Measurements from ENCODE around the gene TFDP2.

The TFDP2 gene

GRCh38 chr3:141955175-141955574, 194.2 kb downstream of the TFDP2 start:
- FAIRE-seq: no peak

- no peak for FAIRE-seq
Observed at GRCh38 chr3:141952611-141953010, 196.7 kb downstream of the TFDP2 start.

GRCh38 chr3:141950572-141951493, 198.5 kb downstream of the TFDP2 start:
- no peak for FAIRE-seq

- FAIRE-seq: no peak
Observed at GRCh38 chr3:141949972-141950371, 199.4 kb downstream of the TFDP2 start.

GRCh38 chr3:141949399-141949798, 199.9 kb downstream of the TFDP2 start:
- no peak for FAIRE-seq

- FAIRE-seq: no peak
Observed at GRCh38 chr3:141945726-141946485, 203.4 kb downstream of the TFDP2 start.

GRCh38 chr3:141942006-141942405, 207.3 kb downstream of the TFDP2 start:
- no peak for FAIRE-seq

GRCh38 chr3:141941093-141941492, 208.3 kb downstream of the TFDP2 start:
- FAIRE-seq: no peak

GRCh38 chr3:141940194-141940776, 209.1 kb downstream of the TFDP2 start:
- no peak for FAIRE-seq

GRCh38 chr3:141939759-141940158, 209.6 kb downstream of the TFDP2 start:
- FAIRE-seq: no peak

- no peak for FAIRE-seq
Observed at GRCh38 chr3:141938011-141938500, 211.3 kb downstream of the TFDP2 start.

GRCh38 chr3:141934354-141934753, 215.0 kb downstream of the TFDP2 start:
- FAIRE-seq: no peak

- FAIRE-seq: no peak
Observed at GRCh38 chr3:141933421-141934300, 215.7 kb downstream of the TFDP2 start.

- FAIRE-seq: no peak
Observed at GRCh38 chr3:141930801-141931200, 218.5 kb downstream of the TFDP2 start.

GRCh38 chr3:141929341-141929995, 219.9 kb downstream of the TFDP2 start:
- FAIRE-seq: no peak

- no peak for FAIRE-seq
Observed at GRCh38 chr3:141928631-141929270, 220.6 kb downstream of the TFDP2 start.

- no peak for FAIRE-seq
Observed at GRCh38 chr3:141926929-141927328, 222.4 kb downstream of the TFDP2 start.

GRCh38 chr3:141925677-141926076, 223.7 kb downstream of the TFDP2 start:
- peak; percentile 53 for FAIRE-seq

- no peak for FAIRE-seq
Observed at GRCh38 chr3:141921316-141921715, 228.0 kb downstream of the TFDP2 start.

- FAIRE-seq: no peak
Observed at GRCh38 chr3:141920701-141921100, 228.6 kb downstream of the TFDP2 start.

GRCh38 chr3:141915766-141916165, 233.6 kb downstream of the TFDP2 start:
- no peak for FAIRE-seq

All from islet of Langerhans (tissue), 1 donor.